GM18868 (cell line): ENCODE measurements around the gene PXK.
"Not testable (repeated sequence)": the region's sequence is repeated elsewhere in the genome, so short reads cannot be mapped to it uniquely, and the experiment has no call there.

Source experiments
- ATAC-seq: cut with Tn5 transposase; IDR thresholded peaks from one replicate; pipeline ENCODE4 v1.9.1; 2021; ENCODE audit warnings: mild to moderate bottlenecking, moderate library complexity; ENCODE audit not compliant: unreplicated experiment

The PXK gene

DNA sequence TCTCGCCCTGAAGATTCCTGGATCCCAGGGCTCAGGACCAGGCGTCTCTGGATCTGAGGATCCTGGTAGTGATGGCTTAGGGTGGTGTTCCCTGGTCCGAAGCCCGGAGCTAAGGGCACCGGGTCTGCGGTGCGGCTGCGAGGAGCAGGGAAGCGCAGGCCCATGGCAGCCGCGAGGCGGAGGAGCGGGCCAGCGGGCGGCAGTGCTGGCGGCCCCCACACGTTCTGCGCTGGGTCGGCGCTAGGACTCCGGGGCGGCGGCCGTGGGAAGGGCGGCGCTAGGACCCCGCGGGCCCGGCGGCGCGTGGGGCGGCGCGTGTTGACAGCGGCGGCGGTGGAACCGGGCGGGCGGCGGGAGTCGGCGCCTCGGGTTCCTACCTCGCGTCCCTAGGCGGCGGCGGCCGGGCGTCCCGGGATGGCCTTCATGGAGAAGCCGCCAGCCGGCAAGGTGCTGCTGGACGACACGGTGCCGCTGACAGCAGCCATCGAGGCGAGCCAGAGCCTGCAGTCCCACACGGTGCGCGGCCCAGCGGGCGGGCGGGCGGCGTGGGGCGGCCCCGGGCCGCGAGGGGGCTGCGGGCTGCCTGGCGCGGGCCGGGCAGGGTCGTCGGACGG is at the start of gene PXK:
TSS of gene PXK (plus strand) at position 318 of the 614 bp plus-strand sequence. CDS start at position 415, 97 bp downstream.
- ATAC-seq, result peak; percentile 91

DNA sequence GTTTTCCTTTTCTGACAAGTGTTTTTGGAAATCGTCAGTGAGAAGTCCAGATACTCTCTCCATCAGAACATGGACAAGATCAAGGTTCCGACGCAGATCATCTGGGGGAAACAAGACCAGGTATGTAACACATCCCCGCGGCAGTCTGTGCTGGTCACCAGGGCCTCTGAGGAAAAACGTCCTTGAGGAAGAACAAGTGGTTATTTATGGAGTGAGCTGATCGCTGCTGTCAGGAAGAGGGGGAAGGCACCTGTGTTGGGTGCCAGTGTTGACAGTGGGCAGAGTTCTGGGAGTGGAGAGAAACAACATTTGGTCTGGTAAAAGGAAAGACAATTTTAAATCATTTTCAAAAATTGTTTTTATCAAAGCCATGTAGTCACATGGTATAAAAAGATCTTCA is 47.4 kb upstream of the PXK start:
- ATAC-seq, result no peak

DNA sequence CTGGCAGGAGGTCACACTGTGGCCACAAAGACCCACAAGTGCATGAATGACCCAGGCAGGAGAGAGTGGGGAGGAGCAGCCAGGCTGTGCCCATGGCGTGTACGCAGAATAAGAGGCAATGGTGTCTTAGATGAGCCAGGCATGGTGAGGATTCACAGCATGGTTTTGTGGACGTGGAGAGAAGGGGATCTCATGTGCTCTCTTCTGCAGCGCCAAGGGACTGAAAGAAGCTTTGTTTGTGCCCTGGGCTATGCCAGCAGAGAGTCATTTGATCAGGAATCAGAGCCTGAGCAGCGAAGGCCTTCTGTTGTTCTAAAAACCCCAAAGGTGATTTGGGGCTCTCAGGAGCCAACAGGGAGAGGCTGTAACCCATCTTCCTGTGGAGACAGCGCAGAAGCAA is 45.3 kb upstream of the PXK start:
- ATAC-seq, result no peak

GRCh38 chr3:58288011-58288728 is 44.5 kb upstream of the PXK start:
- no peak for ATAC-seq

DNA sequence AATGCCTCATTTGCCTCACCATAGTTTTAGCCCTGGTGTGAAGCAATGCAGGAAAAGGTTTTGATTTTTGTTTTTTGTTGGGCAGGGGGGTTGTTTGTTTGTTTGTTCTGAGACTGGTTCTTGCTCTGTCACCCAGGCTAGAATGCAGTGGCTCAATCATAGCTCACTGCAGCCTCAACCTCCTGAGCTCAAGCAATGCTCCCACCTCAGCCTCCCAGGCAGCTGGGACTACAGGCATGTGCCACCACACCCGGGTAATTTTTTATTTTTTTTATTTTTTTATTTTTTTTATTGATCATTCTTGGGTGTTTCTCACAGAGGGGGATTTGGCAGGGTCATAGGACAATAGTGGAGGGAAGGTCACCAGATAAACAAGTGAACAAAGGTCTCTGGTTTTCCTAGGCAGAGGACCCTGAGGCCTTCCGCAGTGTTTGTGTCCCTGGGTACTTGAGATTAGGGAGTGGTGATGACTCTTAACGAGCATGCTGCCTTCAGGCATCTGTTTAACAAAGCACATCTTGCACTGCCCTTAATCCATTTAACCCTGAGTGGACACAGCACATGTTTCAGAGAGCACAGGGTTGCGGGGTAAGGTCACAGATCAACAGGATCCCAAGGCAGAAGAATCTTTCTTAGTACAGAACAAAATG is 43.6 kb upstream of the PXK start:
- ATAC-seq, result not testable (repeated sequence)

DNA sequence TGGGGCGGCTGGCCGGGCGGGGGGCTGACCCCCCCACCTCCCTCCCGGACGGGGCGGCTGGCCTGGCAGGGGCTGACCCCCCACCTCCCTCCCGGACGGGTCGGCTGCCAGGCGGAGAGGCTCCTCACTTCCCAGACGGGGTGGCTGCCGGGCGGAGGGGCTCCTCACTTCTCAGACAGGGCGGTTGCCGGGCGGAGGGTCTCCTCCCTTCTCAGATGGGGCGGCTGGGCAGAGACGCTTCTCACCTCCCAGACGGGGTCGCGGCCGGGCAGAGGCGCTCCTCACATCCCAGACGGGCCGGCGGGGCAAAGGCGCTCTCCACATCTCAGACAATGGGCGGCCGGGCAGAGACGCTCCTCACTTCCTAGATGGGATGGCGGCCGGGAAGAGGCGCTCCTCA is 42.2 kb upstream of the PXK start:
- ATAC-seq, result not testable (repeated sequence)

GRCh38 chr3:58291671-58292338 is 40.9 kb upstream of the PXK start:
- peak; percentile 48 for ATAC-seq

- no peak for ATAC-seq
These were observed 39.8 kb upstream of the PXK start for GRCh38 chr3:58292866-58293265.

DNA sequence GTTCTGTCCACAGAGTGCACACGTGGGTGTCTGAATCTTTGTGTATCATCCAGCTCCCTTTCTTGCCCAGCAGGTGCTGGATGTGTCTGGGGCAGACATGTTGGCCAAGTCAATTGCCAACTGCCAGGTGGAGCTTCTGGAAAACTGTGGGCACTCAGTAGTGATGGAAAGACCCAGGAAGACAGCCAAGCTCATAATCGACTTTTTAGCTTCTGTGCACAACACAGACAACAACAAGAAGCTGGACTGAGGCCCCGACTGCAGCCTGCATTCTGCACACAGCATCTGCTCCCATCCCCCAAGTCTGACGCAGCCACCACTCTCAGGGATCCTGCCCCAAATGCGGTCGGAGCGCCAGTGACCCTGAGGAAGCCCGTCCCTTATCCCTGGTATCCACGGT is 39.2 kb upstream of the PXK start:
- ATAC-seq, result no peak

DNA sequence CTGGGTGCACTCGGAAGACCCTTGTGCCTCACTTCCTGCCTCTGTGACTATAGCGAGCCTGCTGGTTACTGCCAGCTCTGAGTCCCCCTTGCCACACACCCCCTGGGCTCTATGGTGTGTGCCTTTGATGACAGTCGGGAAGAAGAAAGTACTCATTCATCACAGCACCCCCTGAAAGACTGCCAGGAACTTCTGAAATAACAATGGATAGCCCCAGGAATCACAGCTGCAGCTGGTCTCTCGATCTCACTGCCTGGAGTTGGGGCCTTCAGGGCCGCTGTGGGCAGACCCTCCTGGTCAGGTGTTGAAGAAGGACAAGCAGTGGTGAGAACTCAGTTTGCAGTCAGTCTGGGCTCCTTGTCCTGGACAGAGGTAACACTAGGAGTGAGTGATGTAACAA is 36.4 kb upstream of the PXK start:
- ATAC-seq, result no peak

DNA sequence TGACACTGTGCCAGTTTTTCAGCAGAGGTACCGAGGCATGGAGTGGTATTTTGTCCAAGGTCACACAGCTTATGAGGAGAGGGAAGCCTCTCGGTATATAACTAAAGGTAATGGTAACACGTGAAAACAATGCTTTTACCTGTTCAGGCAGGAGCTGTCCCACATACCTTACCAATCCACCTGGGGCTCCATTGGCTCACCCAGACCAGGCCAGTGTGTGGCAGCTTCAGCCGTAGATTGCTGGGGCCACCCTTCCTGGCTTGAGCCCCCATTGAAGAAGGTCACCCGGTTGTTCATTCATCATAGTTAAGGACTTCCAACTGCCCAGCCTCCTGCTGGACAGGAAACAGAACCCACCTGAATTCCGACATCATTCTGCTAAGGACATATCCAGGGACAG is 35.8 kb upstream of the PXK start:
- ATAC-seq, result no peak

- ATAC-seq, result no peak
These were observed 34.5 kb upstream of the PXK start for GRCh38 chr3:58298190-58298589.

GRCh38 chr3:58299075-58299474 is 33.6 kb upstream of the PXK start:
- no peak for ATAC-seq

DNA sequence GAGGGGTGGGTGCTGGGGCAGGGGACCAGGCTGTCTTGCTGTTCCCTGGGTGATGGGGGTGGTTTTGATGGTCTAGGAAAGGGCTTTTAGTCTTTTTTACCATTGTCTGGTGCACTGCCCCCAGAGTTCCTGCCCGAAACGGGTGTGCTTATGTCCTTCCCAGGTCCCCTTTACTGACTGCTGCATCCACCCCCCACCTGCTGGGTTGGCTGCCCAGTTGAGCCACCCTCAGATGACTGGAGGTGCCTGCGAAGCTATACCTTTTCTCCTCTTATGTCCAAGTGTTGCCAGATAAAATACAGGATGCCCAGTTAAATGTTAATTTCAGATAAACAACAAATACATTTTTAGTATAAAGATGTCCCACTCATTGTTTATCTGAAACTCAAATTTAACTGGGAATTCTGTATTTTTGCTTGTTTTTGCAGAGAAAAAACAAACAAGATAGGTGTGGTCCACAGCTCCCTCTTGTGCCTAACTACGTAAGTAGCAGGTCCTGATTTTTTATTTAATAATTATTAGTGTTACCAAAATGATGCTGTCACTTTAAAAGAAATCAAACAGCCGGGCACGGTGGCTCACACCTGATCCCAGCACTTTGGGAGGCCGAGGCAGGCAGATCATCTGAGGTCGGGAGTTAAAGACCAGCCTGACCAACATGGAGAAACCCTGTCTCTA is 32.7 kb upstream of the PXK start:
- ATAC-seq, result no peak

DNA sequence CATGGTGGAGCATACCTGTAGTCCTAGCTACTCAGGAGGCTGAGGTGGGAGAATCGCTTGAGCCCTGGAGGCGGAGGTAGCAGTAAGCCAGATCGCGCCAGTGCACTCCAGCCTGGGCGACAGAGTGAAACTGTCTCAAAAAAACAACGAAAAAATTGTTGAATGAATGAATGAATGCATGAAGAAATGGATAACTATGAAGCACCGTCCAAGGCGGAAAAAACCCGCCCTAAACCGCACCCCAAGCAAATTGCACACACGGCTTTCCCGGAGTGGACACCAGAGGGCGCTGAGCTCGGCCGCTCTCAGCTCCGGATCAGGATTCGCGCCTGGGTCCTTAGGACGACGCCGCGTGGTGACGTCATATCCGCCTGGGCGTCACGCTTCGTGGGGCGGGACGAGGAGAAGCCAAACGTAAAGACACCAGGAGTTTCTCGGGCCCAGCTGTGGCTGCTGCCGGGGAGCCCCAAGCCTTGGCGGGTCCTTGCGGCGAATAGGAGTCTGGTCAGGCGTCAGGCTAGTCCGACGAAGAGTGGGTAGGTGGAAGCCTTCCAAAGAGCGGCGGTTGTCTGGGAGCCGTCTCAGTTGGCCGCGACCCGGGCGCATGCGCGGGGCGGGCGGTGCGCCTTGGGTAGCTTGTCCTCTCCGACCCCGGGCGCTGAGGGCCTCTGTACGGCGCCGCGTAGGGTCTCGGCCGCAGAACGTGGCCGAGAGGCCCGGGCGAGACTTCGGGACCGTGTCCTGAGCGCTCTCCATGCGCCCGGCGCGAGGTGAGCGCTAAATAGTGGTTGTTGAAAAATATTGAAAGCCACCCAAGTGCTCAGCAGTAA is 26.6 kb upstream of the PXK start, which contains the start of the genes HTD2 and RPP14:
TSS of gene HTD2 (plus strand) at position 639 of the 830 bp plus-strand sequence. CDS start 11,094 bp downstream, outside the sequence.
TSS of gene RPP14 (plus strand) at position 364 of the 830 bp plus-strand sequence. CDS start 4,085 bp downstream, outside the sequence.
- ATAC-seq, result peak; percentile 86

GRCh38 chr3:58307639-58308215 is 25.0 kb upstream of the PXK start:
- no peak for ATAC-seq

DNA sequence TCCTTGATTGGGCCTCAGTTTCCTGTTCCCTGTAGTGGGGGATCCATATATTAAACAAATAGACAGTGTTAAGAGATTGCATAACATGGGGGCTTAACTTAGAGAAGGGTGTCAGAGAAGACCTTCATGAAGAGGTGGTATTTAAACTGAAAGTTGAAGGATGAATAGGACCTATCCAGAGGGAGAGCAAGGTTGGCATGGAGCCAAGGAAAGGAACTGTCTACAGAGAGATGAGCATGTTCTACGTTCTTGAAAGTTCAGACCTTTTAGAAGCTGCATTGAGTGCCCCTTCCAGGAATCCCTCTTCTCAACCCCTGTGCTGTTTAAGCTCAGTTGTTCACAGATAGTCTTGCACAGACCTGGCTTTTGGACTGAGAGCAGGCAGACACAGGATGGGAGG is 24.0 kb upstream of the PXK start:
- ATAC-seq, result no peak

DNA sequence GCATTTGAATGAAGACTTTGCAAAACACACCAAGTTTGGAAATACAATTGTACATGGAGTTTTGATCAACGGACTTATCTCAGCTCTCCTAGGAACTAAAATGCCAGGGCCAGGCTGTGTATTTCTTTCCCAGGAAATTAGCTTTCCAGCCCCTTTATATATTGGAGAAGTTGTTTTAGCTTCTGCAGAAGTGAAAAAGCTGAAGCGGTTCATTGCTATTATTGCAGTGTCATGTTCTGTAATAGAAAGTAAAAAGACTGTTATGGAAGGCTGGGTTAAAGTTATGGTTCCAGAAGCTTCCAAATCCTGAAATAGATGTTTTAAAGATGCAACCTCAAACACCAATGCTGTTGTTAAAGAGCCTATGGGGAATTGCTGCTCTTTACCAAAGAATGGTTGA is 14.9 kb upstream of the PXK start:
- no peak for ATAC-seq

DNA sequence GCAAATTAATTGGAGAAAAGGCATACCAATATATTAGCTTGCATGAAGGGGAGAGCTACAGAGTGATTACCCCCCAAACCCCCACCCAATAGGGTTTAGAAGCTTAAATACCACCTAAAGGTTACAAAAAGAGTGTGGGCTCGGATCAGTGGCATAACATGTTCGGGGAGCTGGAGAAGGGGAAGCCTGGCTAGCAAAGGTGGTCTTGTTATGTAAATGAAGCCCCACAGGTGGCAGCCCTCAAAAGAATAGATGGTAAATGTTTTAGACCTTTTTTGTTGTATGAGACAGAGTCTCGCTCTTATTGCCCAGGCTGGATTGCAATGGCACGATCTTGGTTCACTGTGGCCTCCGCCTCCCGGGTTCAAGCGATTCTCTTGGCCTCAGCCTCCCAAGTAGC is 10.9 kb upstream of the PXK start:
- ATAC-seq, result no peak

DNA sequence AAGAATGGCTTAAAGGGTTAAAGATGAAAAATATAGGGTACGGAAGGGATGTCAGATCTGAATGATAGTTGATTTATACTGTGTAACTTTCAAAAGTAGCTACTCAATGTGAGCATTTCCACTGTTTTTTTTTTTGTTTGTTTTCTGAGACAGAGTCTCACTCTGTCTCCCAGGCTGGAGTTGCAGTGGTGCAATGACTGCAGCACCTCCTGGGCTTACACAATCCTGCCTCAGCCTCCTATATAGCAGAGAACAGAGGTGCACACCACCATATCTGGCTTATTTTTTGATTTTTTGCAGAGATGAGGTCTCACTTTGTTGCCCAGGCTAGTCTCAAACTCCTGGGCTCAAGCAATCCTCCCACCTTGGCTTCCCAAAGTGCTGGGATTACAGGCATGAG is 9.9 kb upstream of the PXK start:
- no peak for ATAC-seq
